ENCODE data around the gene HTR3D.

- TF ChIP-seq PATZ1 (CRISPR knock-in tag; IDR thresholded peaks at IDR 0.05; ENCODE audit: borderline replicate concordance), result no peak
- no peak for TF ChIP-seq RARB (CRISPR knock-in tag; IDR thresholded peaks at IDR 0.05)
- no peak for TF ChIP-seq TOX (CRISPR knock-in tag; IDR thresholded peaks at IDR 0.05; ENCODE audit: borderline replicate concordance)
- no peak for TF ChIP-seq BACH2 (CRISPR knock-in tag; IDR thresholded peaks at IDR 0.05; ENCODE audit: borderline replicate concordance)
- TF ChIP-seq, protein P1, sequence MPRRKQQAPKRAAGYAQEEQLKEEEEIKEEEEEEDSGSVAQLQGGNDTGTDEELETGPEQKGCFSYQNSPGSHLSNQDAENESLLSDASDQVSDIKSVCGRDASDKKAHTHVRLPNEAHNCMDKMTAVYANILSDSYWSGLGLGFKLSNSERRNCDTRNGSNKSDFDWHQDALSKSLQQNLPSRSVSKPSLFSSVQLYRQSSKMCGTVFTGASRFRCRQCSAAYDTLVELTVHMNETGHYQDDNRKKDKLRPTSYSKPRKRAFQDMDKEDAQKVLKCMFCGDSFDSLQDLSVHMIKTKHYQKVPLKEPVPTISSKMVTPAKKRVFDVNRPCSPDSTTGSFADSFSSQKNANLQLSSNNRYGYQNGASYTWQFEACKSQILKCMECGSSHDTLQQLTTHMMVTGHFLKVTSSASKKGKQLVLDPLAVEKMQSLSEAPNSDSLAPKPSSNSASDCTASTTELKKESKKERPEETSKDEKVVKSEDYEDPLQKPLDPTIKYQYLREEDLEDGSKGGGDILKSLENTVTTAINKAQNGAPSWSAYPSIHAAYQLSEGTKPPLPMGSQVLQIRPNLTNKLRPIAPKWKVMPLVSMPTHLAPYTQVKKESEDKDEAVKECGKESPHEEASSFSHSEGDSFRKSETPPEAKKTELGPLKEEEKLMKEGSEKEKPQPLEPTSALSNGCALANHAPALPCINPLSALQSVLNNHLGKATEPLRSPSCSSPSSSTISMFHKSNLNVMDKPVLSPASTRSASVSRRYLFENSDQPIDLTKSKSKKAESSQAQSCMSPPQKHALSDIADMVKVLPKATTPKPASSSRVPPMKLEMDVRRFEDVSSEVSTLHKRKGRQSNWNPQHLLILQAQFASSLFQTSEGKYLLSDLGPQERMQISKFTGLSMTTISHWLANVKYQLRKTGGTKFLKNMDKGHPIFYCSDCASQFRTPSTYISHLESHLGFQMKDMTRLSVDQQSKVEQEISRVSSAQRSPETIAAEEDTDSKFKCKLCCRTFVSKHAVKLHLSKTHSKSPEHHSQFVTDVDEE (CRISPR knock-in tag; IDR thresholded peaks at IDR 0.05), result no peak
- TF ChIP-seq ZFP30 (CRISPR knock-in tag; IDR thresholded peaks at IDR 0.05), result no peak
- no peak for TF ChIP-seq ZC3H10 (CRISPR knock-in tag; IDR thresholded peaks at IDR 0.05)
- no peak for TF ChIP-seq TCF4 (CRISPR knock-in tag; IDR thresholded peaks at IDR 0.05; ENCODE audit: borderline replicate concordance)
- no peak for TF ChIP-seq ARNTL (CRISPR knock-in tag; IDR thresholded peaks at IDR 0.05; ENCODE audit: borderline replicate concordance, low read depth)
- TF ChIP-seq ZNF70 (CRISPR knock-in tag; IDR thresholded peaks at IDR 0.05), result no peak
Observed at GRCh38 chr3:183987000-183987600, 44.4 kb upstream of the HTR3D start.

Data from SK-N-SH treated with all-trans-retinoic acid at 6 μM for 48 hours (cell line).